ENCODE data around the gene ARID3B.

The ARID3B gene

DNA sequence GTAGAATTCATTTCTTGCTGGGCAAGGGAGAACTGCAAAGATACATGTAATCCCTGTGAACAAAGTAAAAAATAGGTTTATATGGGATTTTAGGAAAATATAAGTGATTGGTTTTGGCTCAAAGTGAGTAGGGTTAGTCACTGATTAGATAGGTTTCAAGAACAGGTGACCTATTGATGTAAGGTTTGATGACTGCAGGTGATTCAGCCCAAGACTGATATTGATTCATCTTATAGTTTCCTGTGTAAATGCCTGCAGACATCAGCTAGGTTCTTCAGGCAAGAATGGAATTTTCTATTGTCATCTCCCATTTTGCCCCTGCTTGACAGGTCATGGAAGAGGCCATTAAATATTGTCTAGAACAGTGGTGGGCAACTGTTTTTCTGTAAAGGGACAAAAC lies 23.9 kb upstream of the ARID3B start:
- Histone ChIP-seq H4K8ac (ENCODE audit: low read depth, low read length) (no peak overlapping the region), H3K23ac (ENCODE audit: low read depth, low read length, poor library complexity) (no peak overlapping the region), H3K36me3 (replicated peaks in 1 of 2; ENCODE audit: control insufficient read depth in 2 of 2, insufficient read depth in 2 of 2, low read length in 2 of 2) (no peaks in the 10 kb centered on the region), H3K27me3 (ENCODE audit: control insufficient read depth in 3 of 3, insufficient read depth in 3 of 3, low read depth in 1 of 3, low read length in 3 of 3) (no peaks in the 10 kb centered on the region), H2AK5ac (ENCODE audit: low read depth, low read length) (no peak overlapping the region), H3K9me3 (replicated peaks in 1 of 2; ENCODE audit: control insufficient read depth in 2 of 2, insufficient read depth in 1 of 2, low read depth in 1 of 2, low read length in 2 of 2) (no peaks in the 10 kb centered on the region), H3K4me3 (ENCODE audit: low read length in 2 of 2) (no peak overlapping the region), H3K14ac (ENCODE audit: low read length) (no peak overlapping the region), H2BK5ac (ENCODE audit: low read length) (no peak overlapping the region), H3K4me2 (ENCODE audit: insufficient read depth, low read length, poor library complexity, severe bottlenecking) (no peak overlapping the region), H3K79me1 (ENCODE audit: low read depth, low read length) (no peaks in the 10 kb centered on the region), H2BK12ac (ENCODE audit: low read length) (no peak overlapping the region), H3K4ac (ENCODE audit: low read length) (no peak overlapping the region), H3K18ac (ENCODE audit: low read length) (no peak overlapping the region), H2BK15ac (ENCODE audit: low read length) (no peak overlapping the region), H4K91ac (ENCODE audit: low read depth, low read length, poor library complexity) (no peak overlapping the region), H3K9ac (ENCODE audit: low read depth, low read length, poor library complexity) (no peak overlapping the region), H2BK120ac (ENCODE audit: low read depth, low read length) (no peak overlapping the region), H3K4me1 (ENCODE audit: control insufficient read depth in 2 of 2, insufficient read depth in 1 of 2, low read depth in 1 of 2, low read length in 2 of 2) (no peaks in the 10 kb centered on the region), H3K27ac (replicated peaks; ENCODE audit: low read length) (no peak overlapping the region), H2AFZ (ENCODE audit: low read length) (no peak overlapping the region)
- no peak for DNase-seq (ENCODE audit: low spot score)

DNA sequence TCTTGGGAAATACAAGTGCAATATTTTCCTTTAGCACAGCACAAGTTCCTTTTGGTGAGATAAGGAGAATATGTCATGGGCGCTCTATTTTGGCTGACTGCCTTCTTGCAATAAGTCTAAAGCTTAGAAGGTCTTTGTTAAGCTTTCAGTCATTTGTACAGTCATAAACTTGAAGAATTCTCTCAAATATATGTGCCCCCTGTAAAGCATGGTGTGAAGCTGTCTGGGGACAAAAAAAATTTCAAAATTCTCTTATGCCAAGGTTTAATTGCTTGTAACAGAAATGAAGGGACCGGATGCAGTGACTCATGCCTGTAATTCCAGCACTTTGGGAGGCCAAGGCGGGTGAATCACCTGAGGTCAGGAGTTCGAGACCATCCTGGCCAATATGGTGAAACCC lies 21.7 kb upstream of the ARID3B start:
- Histone ChIP-seq H2AFZ (ENCODE audit: low read length) (no peak overlapping the region), H3K9me3 (replicated peaks in 1 of 2; ENCODE audit: control insufficient read depth in 2 of 2, insufficient read depth in 1 of 2, low read depth in 1 of 2, low read length in 2 of 2) (no peaks in the 10 kb centered on the region), H3K36me3 (replicated peaks in 1 of 2; ENCODE audit: control insufficient read depth in 2 of 2, insufficient read depth in 2 of 2, low read length in 2 of 2) (no peaks in the 10 kb centered on the region), H2AK5ac (ENCODE audit: low read depth, low read length) (no peak overlapping the region), H4K91ac (ENCODE audit: low read depth, low read length, poor library complexity) (no peak overlapping the region), H3K9ac (ENCODE audit: low read depth, low read length, poor library complexity) (no peak overlapping the region), H3K4me2 (ENCODE audit: insufficient read depth, low read length, poor library complexity, severe bottlenecking) (no peak overlapping the region), H2BK120ac (ENCODE audit: low read depth, low read length) (no peak overlapping the region), H3K4me3 (ENCODE audit: low read length in 2 of 2) (no peak overlapping the region), H3K4me1 (ENCODE audit: control insufficient read depth in 2 of 2, insufficient read depth in 1 of 2, low read depth in 1 of 2, low read length in 2 of 2) (no peaks in the 10 kb centered on the region), H3K4ac (ENCODE audit: low read length) (no peak overlapping the region), H2BK5ac (ENCODE audit: low read length) (no peak overlapping the region), H3K79me1 (ENCODE audit: low read depth, low read length) (no peaks in the 10 kb centered on the region), H3K23ac (ENCODE audit: low read depth, low read length, poor library complexity) (no peak overlapping the region), H3K27me3 (ENCODE audit: control insufficient read depth in 3 of 3, insufficient read depth in 3 of 3, low read depth in 1 of 3, low read length in 3 of 3) (no peaks in the 10 kb centered on the region), H2BK15ac (ENCODE audit: low read length) (no peak overlapping the region), H4K8ac (ENCODE audit: low read depth, low read length) (no peak overlapping the region), H3K27ac (replicated peaks; ENCODE audit: low read length) (no peak overlapping the region), H2BK12ac (ENCODE audit: low read length) (no peak overlapping the region), H3K18ac (ENCODE audit: low read length) (no peak overlapping the region), H3K14ac (ENCODE audit: low read length) (no peak overlapping the region)
- no CpG with 5 or more reads among the region's 4 CpGs for WGBS, 2 donors (ENCODE audit: extremely low coverage in 2 of 2, insufficient read length in 2 of 2, insufficient replicate concordance in 1 of 2)
- DNase-seq (ENCODE audit: low spot score), result no peak

DNA sequence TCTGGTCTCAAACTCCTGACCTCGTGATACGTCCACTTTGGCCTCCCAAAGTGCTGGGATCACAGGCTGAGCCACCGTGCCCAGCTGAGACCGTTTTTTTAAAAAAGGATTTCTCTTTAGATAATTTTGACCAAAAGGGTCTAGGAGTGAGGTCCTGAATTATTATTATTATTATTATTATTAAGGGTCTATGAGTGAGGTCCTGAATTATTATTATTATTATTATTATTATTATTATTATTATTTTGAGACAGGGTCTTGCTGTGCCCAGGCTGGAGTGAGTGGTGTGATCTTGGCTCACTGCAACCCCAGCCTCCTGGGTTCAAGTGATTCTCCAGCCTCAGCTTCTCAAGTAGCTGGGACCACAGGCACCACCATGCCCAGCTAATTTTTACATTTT lies 20.6 kb upstream of the ARID3B start:
- Histone ChIP-seq H3K79me1 (ENCODE audit: low read depth, low read length) (no peaks in the 10 kb centered on the region), H3K14ac (ENCODE audit: low read length) (no peak overlapping the region), H2AFZ (ENCODE audit: low read length) (no peak overlapping the region), H2BK12ac (ENCODE audit: low read length) (no peak overlapping the region), H3K4me1 (ENCODE audit: control insufficient read depth in 2 of 2, insufficient read depth in 1 of 2, low read depth in 1 of 2, low read length in 2 of 2) (peaks cover 0 to 1% of the 10 kb centered on the region in 2 donors), H2BK5ac (ENCODE audit: low read length) (no peak overlapping the region), H2AK5ac (ENCODE audit: low read depth, low read length) (no peak overlapping the region), H4K8ac (ENCODE audit: low read depth, low read length) (no peak overlapping the region), H2BK15ac (ENCODE audit: low read length) (no peak overlapping the region), H3K27ac (replicated peaks; ENCODE audit: low read length) (no peak overlapping the region), H3K4me3 (ENCODE audit: low read length in 2 of 2) (no peak overlapping the region), H3K9ac (ENCODE audit: low read depth, low read length, poor library complexity) (no peak overlapping the region), H3K23ac (ENCODE audit: low read depth, low read length, poor library complexity) (no peak overlapping the region), H3K18ac (ENCODE audit: low read length) (no peak overlapping the region), H2BK120ac (ENCODE audit: low read depth, low read length) (no peak overlapping the region), H3K9me3 (replicated peaks in 1 of 2; ENCODE audit: control insufficient read depth in 2 of 2, insufficient read depth in 1 of 2, low read depth in 1 of 2, low read length in 2 of 2) (no peaks in the 10 kb centered on the region), H3K4ac (ENCODE audit: low read length) (no peak overlapping the region), H4K91ac (ENCODE audit: low read depth, low read length, poor library complexity) (no peak overlapping the region), H3K36me3 (replicated peaks in 1 of 2; ENCODE audit: control insufficient read depth in 2 of 2, insufficient read depth in 2 of 2, low read length in 2 of 2) (no peaks in the 10 kb centered on the region), H3K27me3 (ENCODE audit: control insufficient read depth in 3 of 3, insufficient read depth in 3 of 3, low read depth in 1 of 3, low read length in 3 of 3) (no peaks in the 10 kb centered on the region), H3K4me2 (ENCODE audit: insufficient read depth, low read length, poor library complexity, severe bottlenecking) (no peak overlapping the region)
- DNase-seq (ENCODE audit: low spot score), result no peak
- WGBS, 2 donors (ENCODE audit: extremely low coverage in 2 of 2, insufficient read length in 2 of 2, insufficient replicate concordance in 1 of 2), result no CpG with 5 or more reads among the region's 4 CpGs

DNA sequence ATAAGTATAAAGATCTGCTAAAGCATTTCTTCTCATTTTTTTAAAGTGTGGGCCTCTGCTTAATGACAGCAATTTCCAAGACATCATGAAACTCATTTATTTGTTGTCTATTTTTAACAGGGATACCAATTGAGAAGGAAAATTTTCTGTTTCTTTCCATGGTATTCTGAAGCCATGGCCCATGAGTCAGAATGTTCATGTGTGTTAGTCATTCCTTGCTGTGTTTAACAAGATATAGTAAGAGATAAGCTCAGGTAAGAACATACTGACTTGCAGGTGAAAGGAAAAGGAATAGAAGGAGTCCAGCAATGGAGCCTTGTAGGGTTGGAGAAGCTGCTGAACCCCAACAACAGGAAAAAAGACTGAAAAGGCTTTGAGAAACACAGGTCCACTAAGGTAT lies 17.0 kb upstream of the ARID3B start:
- no peak for DNase-seq (ENCODE audit: low spot score)
- Histone ChIP-seq H3K9ac (ENCODE audit: low read depth, low read length, poor library complexity) (no peak overlapping the region), H3K4me1 (ENCODE audit: control insufficient read depth in 2 of 2, insufficient read depth in 1 of 2, low read depth in 1 of 2, low read length in 2 of 2) (peaks cover 0 to 1% of the 10 kb centered on the region in 2 donors), H4K8ac (ENCODE audit: low read depth, low read length) (no peak overlapping the region), H3K14ac (ENCODE audit: low read length) (no peak overlapping the region), H2BK120ac (ENCODE audit: low read depth, low read length) (no peak overlapping the region), H2BK15ac (ENCODE audit: low read length) (no peak overlapping the region), H3K36me3 (replicated peaks in 1 of 2; ENCODE audit: control insufficient read depth in 2 of 2, insufficient read depth in 2 of 2, low read length in 2 of 2) (no peaks in the 10 kb centered on the region), H2BK12ac (ENCODE audit: low read length) (no peak overlapping the region), H3K4me3 (ENCODE audit: low read length in 2 of 2) (no peak overlapping the region), H3K79me1 (ENCODE audit: low read depth, low read length) (no peaks in the 10 kb centered on the region), H3K27ac (replicated peaks; ENCODE audit: low read length) (no peak overlapping the region), H2AK5ac (ENCODE audit: low read depth, low read length) (no peak overlapping the region), H3K4me2 (ENCODE audit: insufficient read depth, low read length, poor library complexity, severe bottlenecking) (no peak overlapping the region), H2AFZ (ENCODE audit: low read length) (no peak overlapping the region), H3K23ac (ENCODE audit: low read depth, low read length, poor library complexity) (no peak overlapping the region), H3K18ac (ENCODE audit: low read length) (no peak overlapping the region), H3K9me3 (replicated peaks in 1 of 2; ENCODE audit: control insufficient read depth in 2 of 2, insufficient read depth in 1 of 2, low read depth in 1 of 2, low read length in 2 of 2) (no peaks in the 10 kb centered on the region), H4K91ac (ENCODE audit: low read depth, low read length, poor library complexity) (no peak overlapping the region), H3K4ac (ENCODE audit: low read length) (no peak overlapping the region), H3K27me3 (ENCODE audit: control insufficient read depth in 3 of 3, insufficient read depth in 3 of 3, low read depth in 1 of 3, low read length in 3 of 3) (no peaks in the 10 kb centered on the region), H2BK5ac (ENCODE audit: low read length) (no peak overlapping the region)

All from neuronal stem cell (in vitro differentiated cells).